ENCODE data around the gene MUL1. TPM values are rescaled to one million over a fixed set of nuclear protein-coding genes. Genes with fewer than 3 reads are reported as not detected.

MUL1 gene, protein sequence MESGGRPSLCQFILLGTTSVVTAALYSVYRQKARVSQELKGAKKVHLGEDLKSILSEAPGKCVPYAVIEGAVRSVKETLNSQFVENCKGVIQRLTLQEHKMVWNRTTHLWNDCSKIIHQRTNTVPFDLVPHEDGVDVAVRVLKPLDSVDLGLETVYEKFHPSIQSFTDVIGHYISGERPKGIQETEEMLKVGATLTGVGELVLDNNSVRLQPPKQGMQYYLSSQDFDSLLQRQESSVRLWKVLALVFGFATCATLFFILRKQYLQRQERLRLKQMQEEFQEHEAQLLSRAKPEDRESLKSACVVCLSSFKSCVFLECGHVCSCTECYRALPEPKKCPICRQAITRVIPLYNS
- 31.6 and 41.2 TPM in 2 replicates for total RNA-seq

DNA sequence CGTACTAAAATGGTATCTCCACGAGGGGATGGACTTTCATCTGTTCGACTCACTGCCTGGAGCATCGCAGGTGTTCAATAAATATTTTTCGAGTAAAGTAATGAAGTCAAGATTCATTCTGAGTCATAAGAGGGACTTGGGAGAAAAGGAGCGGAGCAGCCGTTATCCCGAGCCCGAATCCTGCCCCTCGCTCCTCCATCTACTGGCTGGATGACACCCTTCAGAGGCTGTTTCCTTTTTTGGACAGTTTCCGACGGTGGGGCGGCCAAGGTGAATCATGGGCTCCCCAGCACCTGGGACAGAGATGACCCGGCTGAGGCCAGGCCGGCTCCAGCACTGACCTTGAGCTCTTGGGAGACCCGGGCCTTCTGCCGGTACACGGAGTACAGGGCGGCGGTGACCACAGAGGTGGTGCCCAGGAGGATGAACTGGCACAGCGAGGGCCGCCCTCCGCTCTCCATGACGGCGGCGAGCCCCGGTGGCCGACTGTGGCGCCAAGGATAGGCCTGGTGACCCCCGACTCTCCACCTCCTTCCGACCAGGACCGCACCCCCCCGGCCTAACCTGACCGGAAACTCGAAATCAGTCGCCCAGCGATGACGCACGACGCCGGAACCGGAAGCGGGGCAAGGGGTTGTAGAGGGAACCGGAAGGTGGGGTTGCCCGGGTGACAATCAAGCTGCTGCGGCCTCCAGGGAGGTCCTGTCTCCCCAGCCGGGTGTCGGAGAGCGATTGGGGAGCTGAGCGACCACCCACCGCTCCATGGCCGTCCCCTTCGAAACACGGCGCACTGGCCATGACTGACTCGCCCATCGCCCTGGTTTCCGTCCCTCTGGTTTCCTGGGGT, at the start of gene MUL1:
TSS of gene MUL1 (minus strand) at position 588 of the 847 bp plus-strand sequence. CDS start at position 461, 127 bp downstream.

DNA sequence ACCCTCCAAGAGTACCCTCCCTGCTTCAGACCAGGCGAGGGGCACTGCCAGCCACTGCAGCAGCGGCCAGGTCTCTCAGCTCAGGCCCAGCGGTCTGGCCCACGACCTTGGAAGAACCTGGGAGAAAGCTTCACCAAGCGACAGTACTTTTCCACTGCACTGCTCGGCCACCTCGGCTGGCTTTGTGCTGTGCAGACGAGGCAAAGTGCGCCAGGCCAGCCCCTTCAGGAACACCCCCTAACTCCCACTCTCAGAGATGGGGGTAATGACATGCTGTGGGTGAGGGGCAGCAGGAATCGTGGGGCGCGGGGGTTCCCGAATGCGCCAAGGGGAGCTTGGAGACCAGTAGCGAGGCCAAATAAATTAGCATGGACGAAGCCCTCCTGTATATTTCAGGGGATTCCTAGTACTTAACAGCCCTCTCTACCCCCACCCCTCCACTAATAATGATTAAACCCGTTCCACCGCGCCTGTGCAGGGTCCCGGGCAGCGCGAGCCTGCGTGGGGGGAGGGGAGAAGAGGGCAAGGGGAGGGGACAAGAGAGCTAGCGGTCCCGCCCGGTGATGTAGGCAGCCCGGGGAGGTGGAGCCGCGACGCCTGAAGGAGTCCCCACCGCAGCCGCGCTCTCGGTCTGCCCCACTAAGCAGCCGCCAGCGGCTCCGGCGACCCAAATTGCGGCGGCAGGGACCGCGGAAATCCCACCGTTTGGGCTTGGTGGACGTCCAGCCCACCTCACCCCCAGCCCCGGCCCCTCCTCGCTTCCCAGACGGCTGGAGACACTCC, 44.2 kb upstream of the MUL1 start, which contains the start of gene FAM43B:
TSS of gene FAM43B (plus strand) at position 629 of the 783 bp plus-strand sequence. CDS start 401 bp downstream, outside the sequence.

DNA sequence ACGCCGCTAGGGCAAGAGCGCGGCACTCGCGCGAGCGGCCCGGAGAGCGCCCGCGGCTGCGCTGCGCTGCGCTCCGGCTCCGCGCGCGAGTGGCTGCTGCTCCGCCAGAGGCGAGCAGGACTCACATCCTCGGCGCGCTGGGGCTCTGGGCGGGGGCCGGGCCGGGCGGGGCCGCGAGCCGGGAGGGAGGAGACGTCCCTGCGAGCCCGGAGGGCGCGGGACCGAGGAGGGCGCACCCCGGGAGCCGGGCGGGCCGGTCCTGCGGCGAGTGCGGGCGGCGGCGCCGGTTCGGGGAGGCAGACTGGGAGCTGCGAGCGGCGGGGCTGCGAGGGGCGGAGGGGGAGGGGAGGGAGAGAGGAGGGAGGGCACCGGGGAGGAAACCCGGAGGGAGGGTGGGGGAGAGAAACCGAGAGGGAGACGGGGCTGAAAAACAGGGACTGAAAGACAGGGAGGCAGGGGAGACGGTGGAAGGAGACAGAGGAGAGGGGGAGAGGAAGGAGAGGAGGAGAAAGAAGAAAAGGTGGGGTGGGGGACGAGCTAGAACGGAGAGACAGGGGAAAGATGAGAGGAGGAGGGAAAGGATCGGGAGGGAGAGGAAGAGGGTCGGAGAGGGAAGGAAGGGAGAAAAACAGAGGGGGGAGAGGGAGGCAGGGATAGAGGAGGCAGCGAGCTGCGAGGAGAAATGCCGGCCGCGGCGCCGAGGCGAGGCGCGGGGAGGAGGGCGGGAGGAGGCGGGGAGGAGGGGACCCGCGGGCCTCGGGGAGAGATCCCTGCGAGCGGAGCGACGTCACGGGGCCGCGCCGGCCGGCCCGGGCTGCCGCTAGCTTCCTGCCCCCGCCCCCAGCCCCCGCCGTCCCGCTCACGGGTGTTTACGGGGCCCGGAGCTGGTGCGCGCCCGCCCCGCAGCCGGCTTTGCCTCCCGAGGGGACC, 22.2 kb downstream of the MUL1 start, which contains the start of gene CAMK2N1:
TSS of gene CAMK2N1 (minus strand) at position 684 of the 930 bp plus-strand sequence. CDS start 831 bp downstream, outside the sequence.

Other genes with a start within 250 kb of the MUL1 start
- gene VWA5B1, start 217.3 kb downstream of the MUL1 start, total RNA-seq, result not detected in 2 replicates
- 3.3 and 7.1 TPM in 2 replicates for gene CAMK2N1, start 21.9 kb downstream of the MUL1 start, total RNA-seq
- not detected in 2 replicates for gene FAM43B, start 44.4 kb upstream of the MUL1 start, total RNA-seq
- gene CDA, start 80.9 kb upstream of the MUL1 start, total RNA-seq, result 0.98 TPM in 1 of 2 replicates, not detected in the other
- 29.2 and 48.7 TPM in 2 replicates for gene PINK1, start 125.3 kb upstream of the MUL1 start, total RNA-seq
- gene DDOST, start 153.2 kb upstream of the MUL1 start, total RNA-seq, result 284 and 289 TPM in 2 replicates
- 11.8 and 14.7 TPM in 2 replicates for gene KIF17, start 209.9 kb upstream of the MUL1 start, total RNA-seq
- gene SH2D5, start 224.6 kb upstream of the MUL1 start, total RNA-seq, result 0.86 and 0.98 TPM in 2 replicates